Measurements from ENCODE around the gene PTGR3. TPM values are rescaled to one million over a fixed set of nuclear protein-coding genes. Genes with fewer than 3 reads are reported as not detected.
A peak's percentile ranks its signal among the peaks of the same experiment; 100 is the strongest.

Gene PTGR3
- total and polyA plus RNA-seq, 2 of the 8 experiments (the other 6 are each of a cell fraction or from before 2014, with no cell fraction given): 2.0 to 3.6 TPM

DNA sequence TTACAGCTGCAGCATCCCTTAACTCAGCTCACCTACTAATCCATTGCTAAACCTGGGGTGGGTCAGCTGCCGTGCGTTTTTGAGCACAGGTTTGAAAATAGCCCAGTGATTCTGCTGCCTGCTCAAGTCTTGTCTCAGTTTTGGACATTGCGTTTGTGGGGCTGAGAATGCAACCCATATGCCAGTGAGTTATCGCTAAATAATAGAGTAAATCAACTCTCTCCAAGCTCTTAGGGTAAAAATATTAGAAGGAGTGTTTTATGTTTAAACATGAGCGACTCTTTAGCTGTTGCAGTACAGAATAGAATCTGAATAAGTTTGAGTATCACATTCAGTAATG, 3.8 kb upstream of the PTGR3 start (continued):
- TF ChIP-seq, protein P1, sequence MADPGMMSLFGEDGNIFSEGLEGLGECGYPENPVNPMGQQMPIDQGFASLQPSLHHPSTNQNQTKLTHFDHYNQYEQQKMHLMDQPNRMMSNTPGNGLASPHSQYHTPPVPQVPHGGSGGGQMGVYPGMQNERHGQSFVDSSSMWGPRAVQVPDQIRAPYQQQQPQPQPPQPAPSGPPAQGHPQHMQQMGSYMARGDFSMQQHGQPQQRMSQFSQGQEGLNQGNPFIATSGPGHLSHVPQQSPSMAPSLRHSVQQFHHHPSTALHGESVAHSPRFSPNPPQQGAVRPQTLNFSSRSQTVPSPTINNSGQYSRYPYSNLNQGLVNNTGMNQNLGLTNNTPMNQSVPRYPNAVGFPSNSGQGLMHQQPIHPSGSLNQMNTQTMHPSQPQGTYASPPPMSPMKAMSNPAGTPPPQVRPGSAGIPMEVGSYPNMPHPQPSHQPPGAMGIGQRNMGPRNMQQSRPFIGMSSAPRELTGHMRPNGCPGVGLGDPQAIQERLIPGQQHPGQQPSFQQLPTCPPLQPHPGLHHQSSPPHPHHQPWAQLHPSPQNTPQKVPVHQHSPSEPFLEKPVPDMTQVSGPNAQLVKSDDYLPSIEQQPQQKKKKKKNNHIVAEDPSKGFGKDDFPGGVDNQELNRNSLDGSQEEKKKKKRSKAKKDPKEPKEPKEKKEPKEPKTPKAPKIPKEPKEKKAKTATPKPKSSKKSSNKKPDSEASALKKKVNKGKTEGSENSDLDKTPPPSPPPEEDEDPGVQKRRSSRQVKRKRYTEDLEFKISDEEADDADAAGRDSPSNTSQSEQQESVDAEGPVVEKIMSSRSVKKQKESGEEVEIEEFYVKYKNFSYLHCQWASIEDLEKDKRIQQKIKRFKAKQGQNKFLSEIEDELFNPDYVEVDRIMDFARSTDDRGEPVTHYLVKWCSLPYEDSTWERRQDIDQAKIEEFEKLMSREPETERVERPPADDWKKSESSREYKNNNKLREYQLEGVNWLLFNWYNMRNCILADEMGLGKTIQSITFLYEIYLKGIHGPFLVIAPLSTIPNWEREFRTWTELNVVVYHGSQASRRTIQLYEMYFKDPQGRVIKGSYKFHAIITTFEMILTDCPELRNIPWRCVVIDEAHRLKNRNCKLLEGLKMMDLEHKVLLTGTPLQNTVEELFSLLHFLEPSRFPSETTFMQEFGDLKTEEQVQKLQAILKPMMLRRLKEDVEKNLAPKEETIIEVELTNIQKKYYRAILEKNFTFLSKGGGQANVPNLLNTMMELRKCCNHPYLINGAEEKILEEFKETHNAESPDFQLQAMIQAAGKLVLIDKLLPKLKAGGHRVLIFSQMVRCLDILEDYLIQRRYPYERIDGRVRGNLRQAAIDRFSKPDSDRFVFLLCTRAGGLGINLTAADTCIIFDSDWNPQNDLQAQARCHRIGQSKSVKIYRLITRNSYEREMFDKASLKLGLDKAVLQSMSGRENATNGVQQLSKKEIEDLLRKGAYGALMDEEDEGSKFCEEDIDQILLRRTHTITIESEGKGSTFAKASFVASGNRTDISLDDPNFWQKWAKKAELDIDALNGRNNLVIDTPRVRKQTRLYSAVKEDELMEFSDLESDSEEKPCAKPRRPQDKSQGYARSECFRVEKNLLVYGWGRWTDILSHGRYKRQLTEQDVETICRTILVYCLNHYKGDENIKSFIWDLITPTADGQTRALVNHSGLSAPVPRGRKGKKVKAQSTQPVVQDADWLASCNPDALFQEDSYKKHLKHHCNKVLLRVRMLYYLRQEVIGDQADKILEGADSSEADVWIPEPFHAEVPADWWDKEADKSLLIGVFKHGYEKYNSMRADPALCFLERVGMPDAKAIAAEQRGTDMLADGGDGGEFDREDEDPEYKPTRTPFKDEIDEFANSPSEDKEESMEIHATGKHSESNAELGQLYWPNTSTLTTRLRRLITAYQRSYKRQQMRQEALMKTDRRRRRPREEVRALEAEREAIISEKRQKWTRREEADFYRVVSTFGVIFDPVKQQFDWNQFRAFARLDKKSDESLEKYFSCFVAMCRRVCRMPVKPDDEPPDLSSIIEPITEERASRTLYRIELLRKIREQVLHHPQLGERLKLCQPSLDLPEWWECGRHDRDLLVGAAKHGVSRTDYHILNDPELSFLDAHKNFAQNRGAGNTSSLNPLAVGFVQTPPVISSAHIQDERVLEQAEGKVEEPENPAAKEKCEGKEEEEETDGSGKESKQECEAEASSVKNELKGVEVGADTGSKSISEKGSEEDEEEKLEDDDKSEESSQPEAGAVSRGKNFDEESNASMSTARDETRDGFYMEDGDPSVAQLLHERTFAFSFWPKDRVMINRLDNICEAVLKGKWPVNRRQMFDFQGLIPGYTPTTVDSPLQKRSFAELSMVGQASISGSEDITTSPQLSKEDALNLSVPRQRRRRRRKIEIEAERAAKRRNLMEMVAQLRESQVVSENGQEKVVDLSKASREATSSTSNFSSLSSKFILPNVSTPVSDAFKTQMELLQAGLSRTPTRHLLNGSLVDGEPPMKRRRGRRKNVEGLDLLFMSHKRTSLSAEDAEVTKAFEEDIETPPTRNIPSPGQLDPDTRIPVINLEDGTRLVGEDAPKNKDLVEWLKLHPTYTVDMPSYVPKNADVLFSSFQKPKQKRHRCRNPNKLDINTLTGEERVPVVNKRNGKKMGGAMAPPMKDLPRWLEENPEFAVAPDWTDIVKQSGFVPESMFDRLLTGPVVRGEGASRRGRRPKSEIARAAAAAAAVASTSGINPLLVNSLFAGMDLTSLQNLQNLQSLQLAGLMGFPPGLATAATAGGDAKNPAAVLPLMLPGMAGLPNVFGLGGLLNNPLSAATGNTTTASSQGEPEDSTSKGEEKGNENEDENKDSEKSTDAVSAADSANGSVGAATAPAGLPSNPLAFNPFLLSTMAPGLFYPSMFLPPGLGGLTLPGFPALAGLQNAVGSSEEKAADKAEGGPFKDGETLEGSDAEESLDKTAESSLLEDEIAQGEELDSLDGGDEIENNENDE (IDR thresholded peaks at IDR 0.05; ENCODE audit: insufficient replicate concordance, low read length): no peak
- TF ChIP-seq, protein P2, sequence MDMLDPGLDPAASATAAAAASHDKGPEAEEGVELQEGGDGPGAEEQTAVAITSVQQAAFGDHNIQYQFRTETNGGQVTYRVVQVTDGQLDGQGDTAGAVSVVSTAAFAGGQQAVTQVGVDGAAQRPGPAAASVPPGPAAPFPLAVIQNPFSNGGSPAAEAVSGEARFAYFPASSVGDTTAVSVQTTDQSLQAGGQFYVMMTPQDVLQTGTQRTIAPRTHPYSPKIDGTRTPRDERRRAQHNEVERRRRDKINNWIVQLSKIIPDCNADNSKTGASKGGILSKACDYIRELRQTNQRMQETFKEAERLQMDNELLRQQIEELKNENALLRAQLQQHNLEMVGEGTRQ (IDR thresholded peaks at IDR 0.05; ENCODE audit: low read length): no peak
- TF ChIP-seq EZH2 (IDR thresholded peaks at IDR 0.05; ENCODE audit: low read depth, low read length, severe bottlenecking): peak; percentile 13

Data from H1 (cell line).